T-cell (primary cell): ENCODE measurements around the gene GMPR. TPM values are rescaled to one million over a fixed set of nuclear protein-coding genes. Genes with fewer than 3 reads are reported as not detected.
"Not testable (repeated sequence)": the region's sequence is repeated elsewhere in the genome, so short reads cannot be mapped to it uniquely, and the experiment has no call there.

ENCODE experiments used
- ATAC-seq, 4 experiments: fragments of 200-7000 bp in 3 of 4; fragments of 150-1000 bp in 1 of 4; cut with Tn5 transposase; replicated peaks in 1 of 4; 1 replicate in 3 of 4; 2 replicates in 1 of 4; pipeline ENCODE4 v1.10.0; 2021; ENCODE audit warnings: moderate library complexity in 3 of 4, mild to moderate bottlenecking in 2 of 4, moderate number of reproducible peaks in 1 of 4
- CTCF ChIA-PET, 2 donors: fragments of 300-600 bp; sonication (Branson Sonifier 250); formaldehyde crosslinking; loops; one replicate each; lab custom pipeline; 2022; ENCODE audit warnings: antibody characterized with exemption in 2 of 2; lab: Charles Lee
- POLR2A ChIA-PET, 2 donors: fragments of 300-600 bp; sonication (Branson Sonifier 250); formaldehyde crosslinking; loops; one replicate each; lab custom pipeline; 2022; ENCODE audit warnings: antibody characterized with exemption in 2 of 2; lab: Charles Lee
- DNase-seq, 35 experiments: peaks; one replicate each; pipeline versions ENCODE4 v3.0.0 to v3.0.0-alpha.2; 2013 to 2023
- H3K27ac ChIP-seq: one replicate; pipeline ENCODE4 v1.5.1; 2013; ENCODE audit warnings: low read length
- H3K27me3 ChIP-seq, 2 experiments: replicated peaks in 1 of 2; 1 replicate in 1 of 2; 2 replicates in 1 of 2; pipeline versions ENCODE4 v1.6.1 to v1.7.0; 2013; ENCODE audit warnings: low read length in 1 of 2, mixed read lengths in 1 of 2; ENCODE audit not compliant: control insufficient read depth in 2 of 2, insufficient read depth in 2 of 2; ENCODE audit errors: extremely low read depth in 1 of 2
- H3K36me3 ChIP-seq, 2 donors: 1 replicate in 1 of 2; 2 replicates in 1 of 2; pipeline versions ENCODE4 v1.6.1 to v1.7.0; 2013; ENCODE audit warnings: low read length in 1 of 2; ENCODE audit not compliant: control insufficient read depth in 2 of 2, insufficient read depth in 1 of 2; ENCODE audit errors: extremely low read depth in 1 of 2
- H3K4me1 ChIP-seq, 2 experiments: 1 replicate in 1 of 2; 2 replicates in 1 of 2; pipeline versions ENCODE4 v1.6.1 to v1.7.0; 2013; ENCODE audit warnings: low read length in 2 of 2, mixed read lengths in 1 of 2; ENCODE audit not compliant: insufficient read depth in 2 of 2, control insufficient read depth in 1 of 2; ENCODE audit errors: extremely low read depth in 1 of 2
- H3K4me3 ChIP-seq, 2 donors: 1 replicate in 1 of 2; 2 replicates in 1 of 2; pipeline versions ENCODE4 v1.5.1 to v1.7.0; 2013; ENCODE audit warnings: mild to moderate bottlenecking in 2 of 2, low read length in 1 of 2, moderate library complexity in 1 of 2; ENCODE audit not compliant: control insufficient read depth in 1 of 2; ENCODE audit errors: extremely low read depth in 1 of 2
- H3K9me3 ChIP-seq: 2 replicates; pipeline ENCODE4 v1.7.0; 2013
- H3K27ac Mint-ChIP-seq, 2 donors: one replicate each; pipeline ENCODE4 v1.8.0; 2020 to 2021; ENCODE audit warnings: mild to moderate bottlenecking in 2 of 2, mixed read lengths in 2 of 2
- H3K27me3 Mint-ChIP-seq, 2 donors: one replicate each; pipeline ENCODE4 v1.8.0; 2021 to 2022; ENCODE audit warnings: mixed read lengths in 2 of 2
- H3K36me3 Mint-ChIP-seq: one replicate; pipeline ENCODE4 v1.8.0; 2021; ENCODE audit warnings: mixed read lengths
- H3K4me1 Mint-ChIP-seq, 3 donors: one replicate each; pipeline ENCODE4 v1.8.0; 2020 to 2022; ENCODE audit warnings: mixed read lengths in 3 of 3, mild to moderate bottlenecking in 1 of 3
- H3K4me3 Mint-ChIP-seq, 3 donors: one replicate each; pipeline ENCODE4 v1.8.0; 2020 to 2022; ENCODE audit warnings: mild to moderate bottlenecking in 3 of 3, mixed read lengths in 3 of 3, moderate library complexity in 3 of 3
- H3K9me3 Mint-ChIP-seq, 3 donors: one replicate each; pipeline ENCODE4 v1.8.0; 2020 to 2022; ENCODE audit warnings: mixed read lengths in 3 of 3
- WGBS: methylation state at CpG from one replicate; pipeline ENCODE4 v1.1.5; 2013; ENCODE audit warnings: missing lambda C conversion rate; ENCODE audit not compliant: insufficient coverage; 5-methylcytosine and 5-hydroxymethylcytosine counted together
- total RNA-seq, 35 experiments: library from RNA in 6 of 35; stranded (reverse) in 6 of 35; fragments of 120-200 nt in 1 of 35; gene quantifications; one replicate each; pipeline versions ENCODE4 v1.2.1 to v1.2.4 and lab custom pipeline; 2013 to 2026

GMPR gene
- total RNA-seq, 5 donors from 2014 or later (not counting 1 experiment from before 2014, with no cell fraction given) = 0.26 to 1.4 (median 0.68) TPM

- H3K9me3 ChIP-seq, H3K4me1 ChIP-seq, H3K4me1 Mint-ChIP-seq, H3K4me3 ChIP-seq, ATAC-seq, H3K4me3 Mint-ChIP-seq, POLR2A ChIA-PET, DNase-seq, H3K27ac Mint-ChIP-seq, H3K36me3 ChIP-seq, H3K36me3 Mint-ChIP-seq, CTCF ChIA-PET, H3K27ac ChIP-seq, H3K27me3 ChIP-seq, H3K9me3 Mint-ChIP-seq: not testable (repeated sequence)
- peaks cover 0 to 20% of the 10 kb centered on the region in 2 donors for H3K27me3 Mint-ChIP-seq
- 87% methylated on average over 12 of the region's 13 CpGs for WGBS
Observed at GRCh38 chr6:16263464-16264099, 25.2 kb downstream of the GMPR start.

DNA sequence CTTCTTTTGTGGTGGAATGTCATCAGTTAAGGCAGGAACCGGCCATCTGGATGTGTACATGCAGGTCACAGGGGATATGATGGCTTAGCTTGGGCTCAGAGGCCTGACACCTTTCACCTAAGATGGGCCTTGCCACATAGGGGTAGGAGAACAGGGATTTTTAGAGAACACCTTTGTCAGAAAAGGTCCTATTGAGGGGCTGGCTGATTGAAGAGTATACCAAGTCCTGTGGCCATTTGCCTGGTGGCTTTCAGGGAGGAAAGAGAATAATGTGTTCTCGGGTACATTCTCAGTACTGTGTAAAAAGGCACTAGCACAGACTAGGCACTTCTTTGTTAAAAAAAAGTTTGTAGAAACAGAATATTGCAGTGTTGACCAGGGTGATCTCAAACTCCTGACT lies 26.4 kb downstream of the GMPR start:
- no peak overlapping the region for H3K4me3 Mint-ChIP-seq
- Histone ChIP-seq H3K27ac (no peak overlapping the region), H3K4me3 (no peak overlapping the region), H3K4me1 (no peaks in the 10 kb centered on the region), H3K9me3 (no peaks in the 10 kb centered on the region), H3K27me3 (peaks cover 0 to 2% of the 10 kb centered on the region in 2 experiments), H3K36me3 (no peaks in the 10 kb centered on the region)
- H3K4me1 Mint-ChIP-seq = no peaks in the 10 kb centered on the region
- DNase-seq (no peak), ATAC-seq (no peak)
- no peaks in the 10 kb centered on the region for H3K36me3 Mint-ChIP-seq
- H3K9me3 Mint-ChIP-seq = no peaks in the 10 kb centered on the region
- CTCF ChIA-PET = no interaction called here
- no peak overlapping the region for H3K27ac Mint-ChIP-seq
- peaks cover 0 to 18% of the 10 kb centered on the region in 2 donors for H3K27me3 Mint-ChIP-seq
- WGBS = no CpG with 5 or more reads among the region's 2 CpGs
- POLR2A ChIA-PET = no interaction called here

DNA sequence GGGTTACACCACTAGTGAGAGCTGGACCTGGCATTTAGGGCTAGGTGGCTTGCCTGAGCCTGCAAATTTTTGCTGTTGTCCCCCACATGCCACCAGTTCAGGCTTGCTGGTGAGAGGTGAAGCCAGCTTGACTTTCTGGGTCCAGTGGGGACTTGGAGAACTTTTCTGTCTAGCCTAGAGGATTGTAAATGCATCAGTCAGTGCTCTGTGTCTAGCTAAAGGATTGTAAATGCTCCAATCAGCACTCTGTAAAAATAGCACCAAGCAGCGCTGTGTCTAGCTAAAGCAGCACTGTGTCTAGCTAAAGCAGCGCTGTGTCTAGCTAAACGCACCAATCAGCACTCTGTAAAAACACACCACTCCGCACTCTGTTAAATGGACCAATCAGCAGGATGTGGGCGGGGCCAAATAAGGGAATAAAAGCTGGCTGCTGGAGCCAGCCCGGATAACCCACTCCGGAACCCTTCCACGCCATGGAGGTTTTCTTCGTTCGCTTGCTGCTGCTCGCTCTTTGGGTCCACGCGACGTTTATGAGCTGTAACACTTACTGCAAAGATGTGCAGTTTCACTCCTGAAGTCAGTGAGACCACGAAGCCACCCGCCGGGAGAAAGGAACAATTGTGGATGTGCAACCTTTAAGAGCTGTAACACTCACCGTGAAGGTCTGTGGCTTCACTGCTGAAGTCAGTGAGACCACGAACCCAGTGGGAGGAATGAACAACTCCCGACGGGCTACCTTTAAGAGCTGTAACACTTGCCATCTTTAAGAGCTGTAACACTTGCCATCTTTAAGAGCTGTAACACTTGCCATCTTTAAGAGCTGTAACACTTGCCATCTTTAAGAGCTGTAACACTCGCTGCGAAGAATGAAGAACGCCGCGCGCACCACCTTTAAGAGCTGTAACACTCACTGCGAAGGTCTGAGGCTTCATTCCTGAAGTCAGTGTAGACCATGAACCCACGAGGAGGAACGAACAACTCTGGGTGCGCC lies 27.3 kb downstream of the GMPR start:
- H3K36me3 ChIP-seq = no peaks in the 10 kb centered on the region
- DNase-seq = no peak
- POLR2A ChIA-PET = no interaction called here

GRCh38 chr6:16267428-16268263 lies 29.3 kb downstream of the GMPR start:
- H3K4me1 Mint-ChIP-seq = no peaks in the 10 kb centered on the region
- Histone ChIP-seq H3K27me3 (peaks cover 0 to 2% of the 10 kb centered on the region in 2 experiments), H3K4me1 (no peaks in the 10 kb centered on the region), H3K4me3 (no peak overlapping the region), H3K36me3 (no peaks in the 10 kb centered on the region), H3K9me3 (no peaks in the 10 kb centered on the region), H3K27ac (no peak overlapping the region)
- ChIA-PET CTCF (no interaction called here), POLR2A (no interaction called here)
- no peaks in the 10 kb centered on the region for H3K36me3 Mint-ChIP-seq
- WGBS = 88% methylated on average over 18 of the region's 23 CpGs
- no peak overlapping the region for H3K4me3 Mint-ChIP-seq
- ATAC-seq (no peak), DNase-seq (no peak)
- no peaks in the 10 kb centered on the region for H3K9me3 Mint-ChIP-seq
- H3K27ac Mint-ChIP-seq = no peak overlapping the region
- H3K27me3 Mint-ChIP-seq = peaks cover 0 to 20% of the 10 kb centered on the region in 2 donors

More for the DNA sequence above, 27.3 kb downstream of the GMPR start:
- Mint-ChIP-seq H3K27me3 (peaks cover 0 to 18% of the 10 kb centered on the region in 2 donors), H3K36me3 (no peaks in the 10 kb centered on the region), H3K4me3 (no peak overlapping the region), H3K27ac (no peak overlapping the region), H3K4me1 (no peaks in the 10 kb centered on the region), H3K9me3 (no peaks in the 10 kb centered on the region)
- Histone ChIP-seq H3K27me3 (peaks cover 0 to 2% of the 10 kb centered on the region in 2 experiments), H3K9me3 (no peaks in the 10 kb centered on the region), H3K4me1 (no peaks in the 10 kb centered on the region), H3K4me3 (no peak overlapping the region), H3K27ac (no peak overlapping the region)
- CTCF ChIA-PET = no interaction called here
- no peak for ATAC-seq
- 91% methylated on average over 30 of the region's 31 CpGs for WGBS

DNA sequence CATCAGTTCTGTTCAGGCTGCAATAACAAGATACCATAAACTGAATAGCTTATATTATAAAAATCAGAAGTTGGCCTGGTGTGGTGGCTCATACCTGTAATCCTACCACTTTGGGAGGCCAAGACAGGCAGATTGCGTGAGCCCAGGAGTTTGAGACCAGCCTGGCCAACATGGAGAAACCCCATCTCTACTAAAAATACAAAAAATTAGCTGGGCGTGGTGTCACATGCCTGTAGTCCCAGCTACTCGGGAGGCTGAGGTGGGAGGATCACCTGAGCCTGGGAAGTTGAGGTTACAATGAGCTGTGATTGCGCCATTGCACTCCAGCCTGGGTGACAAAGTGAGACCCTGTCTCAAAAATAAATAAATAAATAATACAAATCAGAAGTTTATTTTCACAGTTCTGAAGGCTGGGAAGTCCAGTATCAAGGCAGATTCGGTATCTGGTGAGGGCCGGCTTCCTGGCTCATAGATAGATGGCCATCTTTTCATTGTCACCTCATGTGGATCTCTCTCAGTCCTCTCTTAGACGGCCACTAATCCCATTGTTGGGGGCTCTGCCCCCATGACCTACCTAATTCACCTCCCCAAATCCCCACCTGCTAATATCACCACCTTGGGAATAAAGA lies 31.2 kb downstream of the GMPR start:
- H3K4me1 Mint-ChIP-seq, CTCF ChIA-PET, H3K4me3 Mint-ChIP-seq, H3K9me3 ChIP-seq, H3K27ac Mint-ChIP-seq, H3K27me3 ChIP-seq, ATAC-seq, H3K4me1 ChIP-seq, H3K36me3 Mint-ChIP-seq, H3K36me3 ChIP-seq, H3K4me3 ChIP-seq, H3K9me3 Mint-ChIP-seq, H3K27ac ChIP-seq, DNase-seq, H3K27me3 Mint-ChIP-seq: not testable (repeated sequence)
- POLR2A ChIA-PET = interaction anchor here in 1 of 2 donors (0.7 kb wide), 1 partner anchor 21 kb away, joined by 3 read pairs; no protein-coding TSS in a partner anchor
- 94% methylated on average over 2 of the region's 7 CpGs for WGBS
